Tongue (tissue), 2 donors: ENCODE measurements around the gene RANBP17. TPM values are rescaled to one million over a fixed set of nuclear protein-coding genes. Genes with fewer than 3 reads are reported as not detected.
"Not testable (repeated sequence)": the region's sequence is repeated elsewhere in the genome, so short reads cannot be mapped to it uniquely, and the experiment has no call there.

Experiments
- DNase-seq: peaks from one replicate; pipeline ENCODE4 v3.0.0-alpha.2; 2015
- total RNA-seq: library from RNA; depleted of rRNA; stranded (reverse); fragments of >200 nt; gene quantifications from one replicate; pipeline ENCODE4 v1.2.3, GENCODE V29; 2014

Gene RANBP17
- total RNA-seq, 1 donor from 2014 or later: 27.9 TPM

DNA sequence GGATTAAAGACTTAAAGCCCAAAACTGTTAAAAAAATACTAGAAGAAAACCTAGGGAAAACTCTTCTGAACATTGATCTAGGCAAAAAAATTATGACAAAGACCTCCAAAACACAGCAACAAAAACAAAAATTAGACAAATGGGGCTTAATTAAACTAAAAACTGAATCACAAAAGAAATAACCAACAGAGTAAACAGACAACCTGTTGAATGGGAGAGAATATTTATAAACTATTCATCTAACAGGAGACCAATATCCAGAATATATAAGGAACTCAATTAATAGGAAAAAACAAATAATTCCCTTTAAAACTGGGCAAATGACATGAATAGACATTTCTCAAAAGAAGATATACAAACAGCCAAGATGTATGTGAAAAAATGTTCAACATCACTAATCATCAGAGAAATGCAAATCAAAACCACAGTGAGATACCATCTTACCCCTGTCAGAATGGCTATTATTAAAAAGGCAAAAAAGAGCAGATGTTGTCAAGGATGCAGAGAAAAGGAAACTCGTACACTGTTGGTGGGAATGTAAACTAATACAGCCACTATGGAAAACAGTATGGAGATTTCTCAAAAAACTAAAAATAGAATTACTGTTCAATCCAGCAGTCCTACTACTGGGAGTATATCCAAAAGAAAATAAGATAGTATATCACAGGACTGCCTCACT is 397.1 kb downstream of the RANBP17 start:
- DNase-seq: no peak

DNA sequence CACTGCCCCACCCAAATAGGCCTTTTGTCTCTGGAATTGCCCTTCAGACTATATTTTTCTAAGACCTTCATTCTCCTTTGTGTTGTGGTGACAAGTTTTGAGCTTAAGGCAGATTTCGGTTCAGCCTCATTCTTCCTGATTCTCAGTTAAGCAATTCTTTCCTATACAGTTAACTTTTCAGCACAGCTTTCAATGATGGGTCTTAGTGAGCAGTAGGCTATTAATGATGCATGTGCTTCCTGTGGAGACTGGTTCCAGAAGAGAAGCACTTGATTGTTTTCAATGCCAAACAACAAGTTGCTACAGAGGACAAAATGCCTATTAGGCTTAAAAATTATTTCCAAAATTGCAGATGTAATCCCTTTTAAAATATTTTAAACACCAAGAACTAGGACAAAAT is 399.5 kb downstream of the RANBP17 start:
- no peak for DNase-seq

DNA sequence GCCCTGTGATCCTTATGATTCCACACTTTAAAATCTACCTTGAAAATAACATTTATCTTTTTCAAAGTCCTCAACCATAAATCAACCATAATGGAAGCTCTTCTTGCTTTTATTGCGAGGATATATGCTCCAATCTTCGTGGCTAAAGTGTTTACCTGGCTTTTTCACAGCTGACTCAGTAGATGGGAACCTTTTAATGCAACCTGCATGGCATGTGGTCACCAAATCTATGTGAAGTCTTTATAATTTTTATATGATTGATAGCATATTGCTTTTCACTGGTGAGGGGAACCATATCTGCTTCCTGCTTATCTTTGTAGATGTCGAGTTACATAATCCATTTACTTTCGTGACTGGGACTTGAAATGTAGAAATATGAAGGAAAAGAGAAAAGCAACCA is 400.1 kb downstream of the RANBP17 start:
- no peak for DNase-seq

DNA sequence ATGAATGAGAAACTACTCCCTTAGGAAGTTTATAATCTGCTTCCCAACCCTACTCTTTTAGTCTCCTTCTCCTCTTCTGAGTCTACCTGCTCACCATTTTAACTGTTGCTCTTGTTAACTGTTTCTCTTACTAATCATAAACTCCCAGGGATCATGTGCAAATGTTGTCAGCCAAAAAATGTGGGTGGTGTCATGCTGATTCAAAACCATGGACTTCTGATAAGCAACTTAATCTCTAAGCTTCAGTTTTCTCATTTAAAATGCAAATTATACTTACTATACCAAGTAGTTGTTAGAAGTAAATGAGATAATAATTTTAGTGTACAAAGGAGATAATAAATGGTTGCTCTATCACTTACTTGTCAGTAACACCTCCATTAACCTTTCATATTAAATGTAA is 401.4 kb downstream of the RANBP17 start:
- DNase-seq: no peak

DNA sequence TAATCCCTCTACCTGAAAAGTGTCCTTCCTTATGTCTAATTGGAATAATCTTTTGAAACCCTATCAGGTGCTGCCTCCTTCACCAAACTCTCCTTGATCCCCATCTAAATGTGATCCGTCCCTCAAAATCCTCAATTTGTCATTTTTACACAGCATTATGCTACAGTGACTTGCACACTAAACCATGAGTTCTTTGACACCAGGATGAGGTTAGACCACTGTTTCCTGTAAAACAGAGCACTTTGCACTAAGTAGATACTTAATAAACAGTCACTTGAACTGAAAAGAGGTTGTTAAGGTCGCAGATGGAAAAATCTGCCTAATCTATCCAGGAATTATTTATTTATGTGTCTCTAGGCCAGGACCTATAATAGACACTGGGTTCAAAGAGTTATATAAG is 403.0 kb downstream of the RANBP17 start:
- DNase-seq: no peak

DNA sequence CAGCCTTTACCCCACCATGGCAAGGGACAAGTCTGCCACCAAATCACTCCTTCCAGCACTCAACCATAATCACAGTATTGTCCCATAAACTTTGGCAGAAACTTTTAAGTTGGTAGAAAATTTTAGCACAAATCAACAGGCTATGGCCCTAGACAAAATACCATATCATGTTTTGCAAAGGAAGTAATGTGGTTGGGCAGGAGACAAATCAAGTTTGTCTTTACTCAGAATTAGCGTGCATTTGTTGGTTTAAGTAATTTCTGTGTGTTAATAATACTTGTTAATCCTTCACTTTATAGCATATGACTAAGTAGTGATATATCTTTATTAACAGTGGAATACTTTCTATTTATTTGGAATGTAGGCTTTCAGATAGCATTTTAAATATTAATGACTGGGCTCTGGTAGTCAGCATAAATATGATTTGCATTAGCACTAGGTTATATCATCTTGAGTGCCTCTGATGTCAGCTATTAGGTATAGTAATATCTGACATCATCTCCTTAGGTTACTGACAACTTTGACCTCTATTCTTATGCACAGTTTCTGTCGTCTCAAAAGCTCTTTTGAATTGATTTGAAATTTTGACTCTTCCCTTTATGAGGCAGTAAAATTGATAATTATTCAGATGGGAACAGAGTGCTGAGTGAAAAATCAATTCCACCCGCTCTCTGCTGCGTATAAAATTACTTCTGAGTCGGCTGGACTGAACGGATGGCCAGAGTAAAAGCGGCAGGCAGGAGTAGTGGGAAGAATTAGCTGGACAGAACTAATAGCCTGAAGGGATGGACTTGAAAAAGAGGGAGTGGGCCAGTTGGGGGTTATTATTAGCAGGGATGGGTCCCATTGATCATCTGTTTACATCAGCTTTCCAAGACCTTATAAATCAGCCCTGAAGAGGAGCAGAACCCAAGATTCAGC is 407.1 kb downstream of the RANBP17 start:
- no peak for DNase-seq

DNA sequence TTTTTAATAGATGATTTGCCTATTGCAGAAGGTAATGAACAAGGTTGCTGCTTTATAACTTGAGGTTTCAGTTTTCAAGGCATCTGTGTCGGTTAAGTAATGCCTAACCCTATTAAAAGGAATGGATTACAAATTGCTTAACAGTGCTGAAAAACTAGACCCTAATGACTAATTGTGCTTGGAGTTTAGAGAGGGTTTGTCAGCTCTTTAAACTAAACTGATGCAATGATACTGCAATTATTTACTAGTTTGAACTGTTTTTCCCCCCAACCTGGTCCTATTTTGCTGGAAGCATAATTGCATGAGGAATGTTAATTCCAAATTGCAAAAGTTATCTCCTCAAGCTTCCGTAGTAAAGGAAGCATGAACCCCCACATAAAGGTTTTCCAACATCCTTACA is 407.9 kb downstream of the RANBP17 start:
- no peak for DNase-seq

DNA sequence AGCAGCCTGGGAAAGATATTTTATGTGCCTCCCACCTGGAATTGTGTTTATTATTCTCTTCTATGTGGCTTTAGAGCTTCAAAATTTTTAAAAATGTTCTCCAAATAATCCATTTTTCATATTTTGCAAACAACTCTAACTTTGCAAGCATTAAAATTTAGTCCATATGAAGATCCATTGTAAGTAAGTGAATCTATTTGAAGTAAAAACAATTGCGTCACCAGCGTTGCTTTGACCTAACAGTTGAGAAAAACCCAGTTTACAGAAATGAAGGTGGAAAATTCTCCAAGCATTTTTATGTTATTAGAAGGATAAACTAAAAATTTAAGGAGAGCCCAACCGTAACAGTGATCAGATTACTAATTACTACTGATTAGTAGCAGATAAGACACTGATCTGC is 408.3 kb downstream of the RANBP17 start:
- DNase-seq: no peak

DNA sequence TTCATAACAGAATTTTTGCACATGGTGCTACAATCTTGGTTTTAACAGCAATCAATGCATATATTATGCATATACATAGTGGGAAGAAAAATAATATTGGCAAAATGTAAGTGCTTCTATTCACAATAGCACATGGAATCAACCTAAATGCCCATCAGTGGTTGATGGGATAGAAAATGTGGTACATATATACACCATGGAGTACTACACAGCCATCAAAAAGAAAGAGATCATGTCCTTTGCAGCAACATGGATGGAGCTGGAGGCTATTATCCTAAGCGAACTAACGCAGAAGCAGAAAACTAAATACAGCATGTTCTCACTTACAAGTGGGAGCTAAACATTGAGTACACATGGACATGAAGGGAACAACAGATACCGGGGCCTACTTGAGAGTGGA is 410.0 kb downstream of the RANBP17 start:
- no peak for DNase-seq

DNA sequence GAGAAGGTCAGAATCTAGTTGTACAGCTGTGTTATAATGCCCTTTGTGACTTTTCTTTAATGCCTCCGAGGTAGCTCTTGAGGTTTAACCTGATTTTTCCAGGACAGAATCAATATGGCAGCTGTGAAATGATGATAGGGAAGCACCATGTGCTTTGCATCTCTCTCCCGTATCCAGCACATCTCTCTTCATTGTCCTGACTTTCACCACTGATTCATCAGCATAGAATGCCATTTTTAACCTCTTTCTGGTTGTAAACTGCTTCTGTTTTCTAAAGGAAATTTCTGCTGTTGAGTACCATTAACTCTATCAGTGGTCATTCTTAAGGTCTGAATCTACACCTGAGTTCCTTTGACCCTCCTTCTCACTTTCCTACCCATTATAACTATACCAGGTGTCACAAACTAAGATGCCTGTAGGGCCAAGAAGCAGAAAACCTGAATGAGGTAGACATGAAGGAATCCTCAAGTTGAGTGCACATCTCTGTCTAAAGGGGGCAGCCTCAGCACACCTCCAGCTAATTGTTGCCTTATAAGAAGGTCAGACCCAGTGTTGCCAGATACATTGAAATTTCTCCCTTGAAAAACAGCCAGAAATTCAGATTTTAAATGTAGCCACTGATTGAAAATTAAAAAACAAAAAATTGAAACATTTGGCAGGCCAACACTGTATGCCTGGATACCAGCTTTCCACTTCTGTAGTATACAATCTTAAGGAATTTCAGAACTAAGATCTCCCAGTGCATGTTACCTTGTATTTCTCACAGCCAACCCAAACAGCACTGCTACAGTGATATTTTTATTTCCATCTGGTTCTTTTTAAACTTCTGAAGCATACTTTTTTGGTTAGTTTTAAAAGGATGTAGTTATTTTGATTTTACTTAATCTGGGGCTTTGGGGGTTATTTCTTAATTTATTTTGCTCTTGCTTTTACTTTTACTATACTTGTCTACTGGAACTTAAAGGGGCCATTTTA is 411.5 kb downstream of the RANBP17 start:
- peak; percentile 24 for DNase-seq

DNA sequence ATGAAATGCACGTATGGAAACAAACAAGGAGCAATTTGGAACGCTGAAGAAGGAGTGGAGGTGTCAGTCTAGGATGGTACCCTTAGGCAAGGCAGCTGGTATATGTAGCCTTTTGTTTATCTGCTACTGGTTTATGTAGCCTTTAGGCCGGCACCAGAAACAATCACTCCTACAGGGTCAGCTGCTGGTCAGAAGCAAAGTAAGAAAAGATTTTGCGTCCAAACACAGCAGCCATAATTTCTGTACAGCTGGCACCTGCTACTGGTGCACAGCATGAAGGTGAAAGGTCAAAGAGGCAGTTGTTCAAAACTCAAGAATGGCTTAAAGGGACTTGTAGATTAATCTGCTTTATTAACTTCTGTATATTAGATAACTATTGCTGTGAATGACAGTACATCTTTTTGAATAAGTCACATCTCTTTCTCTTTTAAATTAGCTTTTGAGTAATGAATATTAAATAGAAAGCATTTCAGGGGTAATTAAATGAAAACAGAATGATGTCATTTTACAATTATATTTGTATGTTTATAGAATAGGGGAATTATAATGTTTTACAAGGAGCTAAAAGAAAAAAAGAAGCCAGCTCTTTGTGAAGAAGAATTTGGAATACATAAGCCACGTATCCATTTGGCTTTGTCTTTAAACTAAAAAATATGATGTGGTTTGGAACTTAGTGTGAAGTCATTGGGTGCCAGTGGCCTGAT is 414.2 kb downstream of the RANBP17 start:
- DNase-seq: peak; percentile 5

DNA sequence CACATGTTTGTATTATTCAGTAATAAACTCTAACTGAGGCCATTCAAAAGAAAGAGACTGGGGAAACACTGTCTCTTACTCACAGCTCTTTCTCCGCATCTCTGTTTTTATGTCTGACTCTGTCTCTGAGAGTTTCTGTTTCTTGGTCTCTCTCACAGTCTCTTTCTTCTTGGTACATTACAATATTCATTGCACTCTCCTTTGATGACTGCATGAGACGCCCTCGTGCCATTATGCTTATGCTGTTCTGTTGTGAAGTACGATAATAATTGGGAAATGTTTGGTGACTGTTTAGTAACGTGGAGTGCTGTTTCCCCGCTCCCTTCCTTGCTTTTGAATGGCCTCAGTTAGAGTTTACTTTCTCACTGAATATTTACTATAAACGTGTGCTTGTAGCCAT is 421.9 kb downstream of the RANBP17 start:
- no peak for DNase-seq

DNA sequence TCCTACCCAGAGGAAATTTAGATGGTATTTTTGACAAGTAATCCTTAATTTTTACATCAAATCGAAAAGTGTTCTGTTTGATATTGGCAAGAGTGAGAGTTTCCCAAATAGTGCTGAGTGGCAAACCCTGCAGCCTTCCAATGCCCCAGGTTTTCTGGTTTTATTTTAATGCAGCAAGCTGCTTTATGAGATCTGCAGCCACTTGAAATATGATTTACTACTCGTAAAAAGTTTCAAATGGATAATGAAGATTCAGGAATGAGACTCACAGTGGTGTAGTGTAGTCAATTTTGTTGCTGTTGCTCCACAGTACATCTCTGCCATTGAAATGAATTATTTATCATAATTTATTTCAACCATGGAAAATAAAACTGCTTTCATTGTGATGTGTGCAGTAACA is 423.6 kb downstream of the RANBP17 start:
- no peak for DNase-seq

DNA sequence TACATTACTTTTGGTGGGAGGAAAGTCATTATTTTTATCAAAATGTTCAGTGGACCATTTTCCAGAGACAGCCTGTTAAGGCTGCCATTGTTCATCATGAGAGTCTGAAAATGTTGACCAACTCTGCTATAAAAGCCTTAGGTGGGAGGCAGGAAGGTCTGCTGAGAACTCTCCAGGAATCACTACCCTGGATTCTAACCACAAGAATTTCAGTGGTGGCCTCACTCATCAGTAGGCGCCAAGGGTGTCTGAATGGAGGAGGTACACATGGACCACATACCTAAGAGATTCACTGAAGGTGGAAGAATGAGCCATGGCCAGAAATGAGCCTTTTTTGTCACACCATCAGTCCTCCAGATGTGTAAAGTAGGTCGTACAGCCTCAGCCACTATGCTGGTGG is 426.2 kb downstream of the RANBP17 start:
- DNase-seq: no peak

DNA sequence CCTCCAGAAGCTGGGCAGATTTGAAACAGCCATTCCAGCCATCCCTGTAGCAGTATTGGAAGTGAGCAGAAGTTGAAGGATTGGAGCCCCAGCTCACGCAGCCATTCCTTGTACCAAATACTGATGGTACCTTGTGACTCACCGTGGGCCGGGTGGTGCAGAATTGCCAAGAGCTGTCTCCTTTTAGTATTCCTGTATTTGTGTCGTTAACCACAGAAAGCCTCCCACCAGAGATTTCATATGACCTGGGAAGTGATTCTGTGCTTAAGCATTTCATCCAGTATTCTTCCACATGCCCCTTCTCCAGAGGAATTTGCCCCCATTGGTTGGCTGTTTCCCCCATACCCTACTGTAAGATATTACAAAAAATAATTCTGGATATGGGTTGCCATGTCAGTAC is 429.6 kb downstream of the RANBP17 start:
- DNase-seq: no peak

DNA sequence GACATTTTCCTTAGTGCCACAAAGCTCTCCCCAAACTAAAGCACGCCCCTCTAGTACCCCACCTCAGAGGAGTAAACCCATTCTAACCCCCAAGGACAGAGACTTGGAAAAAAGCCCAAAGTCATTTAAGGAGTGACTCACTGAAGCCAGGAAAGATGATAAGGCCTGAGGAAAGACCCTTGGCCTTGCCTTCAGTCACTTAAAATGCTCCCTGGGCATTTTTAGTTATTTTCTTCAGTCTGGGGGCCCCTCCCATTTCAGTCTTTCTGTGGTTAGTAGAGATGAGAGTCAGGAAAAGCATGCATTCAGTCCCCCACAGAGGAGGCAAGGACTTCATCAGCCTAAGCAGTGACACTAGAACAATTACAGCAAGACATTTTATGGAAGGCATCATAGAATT is 433.5 kb downstream of the RANBP17 start:
- no peak for DNase-seq

DNA sequence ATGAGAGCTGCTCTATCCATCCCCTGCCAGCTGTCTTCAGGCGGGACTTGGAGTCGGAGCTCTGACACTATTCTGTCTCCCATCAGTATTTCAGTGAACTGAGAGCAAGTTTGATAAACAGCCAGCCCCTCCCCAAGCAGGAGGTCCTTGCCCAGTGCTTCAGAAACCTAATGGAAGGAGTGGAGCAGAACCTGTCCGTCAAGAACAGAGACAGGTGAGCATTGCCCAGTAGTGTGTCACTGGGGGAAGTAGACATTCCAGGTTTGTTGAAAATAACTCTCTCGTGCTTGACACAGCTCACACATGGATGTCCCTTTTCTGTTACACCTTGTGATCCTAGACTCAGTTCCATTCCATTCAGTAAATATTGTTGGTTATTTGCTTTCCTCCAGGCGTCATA is 434.0 kb downstream of the RANBP17 start:
- no peak for DNase-seq

DNA sequence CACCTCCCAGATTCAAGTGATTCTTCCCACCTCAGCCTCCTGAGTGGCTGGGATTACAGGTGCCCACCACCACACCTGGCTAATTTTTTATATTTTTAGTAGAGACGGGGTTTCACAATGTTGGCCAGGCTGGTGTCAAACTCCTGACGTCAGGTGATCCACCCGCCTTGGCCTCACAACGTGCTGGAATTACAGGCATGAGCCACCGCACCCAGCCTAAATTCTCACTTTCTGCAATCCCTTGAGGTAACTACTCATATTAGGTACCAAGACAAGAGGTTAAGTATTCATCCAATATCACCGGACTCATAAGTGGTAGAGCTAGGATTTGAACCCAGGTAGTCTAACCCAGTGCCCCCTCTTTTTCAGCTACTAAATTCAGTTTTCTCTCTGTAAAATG is 436.1 kb downstream of the RANBP17 start:
- DNase-seq: not testable (repeated sequence)

DNA sequence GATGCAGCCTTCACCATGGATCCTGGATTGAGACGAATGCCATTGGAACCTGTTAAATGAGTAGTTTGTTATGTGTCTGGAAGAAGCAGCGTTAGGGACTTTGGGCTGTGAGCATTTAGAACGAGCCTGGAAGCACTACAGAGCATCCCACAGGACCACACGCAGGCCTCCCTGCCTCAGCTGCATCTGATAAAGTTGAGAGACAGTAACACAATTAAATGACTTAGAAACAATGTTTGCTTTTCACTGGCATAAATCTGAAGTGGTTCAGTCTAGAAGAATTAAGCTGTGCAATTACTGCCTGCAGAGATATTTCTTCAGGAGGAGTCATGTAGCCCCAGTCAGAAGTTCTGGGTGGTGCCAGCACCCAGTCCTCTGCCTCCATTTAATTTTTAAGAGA is 437.4 kb downstream of the RANBP17 start:
- DNase-seq: no peak

DNA sequence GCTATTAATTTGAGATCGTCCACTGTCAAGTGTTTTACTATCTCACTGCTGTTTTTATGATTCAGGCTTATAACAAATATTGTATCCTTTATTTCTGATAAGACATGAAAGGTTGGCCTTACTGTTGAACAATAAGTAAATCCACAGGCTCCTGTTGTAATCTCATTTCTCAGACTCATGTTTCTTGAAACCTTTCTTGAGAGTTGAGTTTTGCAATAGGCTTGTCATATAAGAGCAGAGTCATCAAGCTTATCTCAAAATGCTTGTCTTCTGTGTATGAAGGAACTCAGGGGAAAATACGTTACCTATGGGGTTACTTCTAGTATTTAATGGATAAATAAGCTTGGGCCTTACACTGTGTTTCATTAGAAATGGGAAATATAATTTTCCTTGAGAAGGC is 438.0 kb downstream of the RANBP17 start:
- DNase-seq: no peak

DNA sequence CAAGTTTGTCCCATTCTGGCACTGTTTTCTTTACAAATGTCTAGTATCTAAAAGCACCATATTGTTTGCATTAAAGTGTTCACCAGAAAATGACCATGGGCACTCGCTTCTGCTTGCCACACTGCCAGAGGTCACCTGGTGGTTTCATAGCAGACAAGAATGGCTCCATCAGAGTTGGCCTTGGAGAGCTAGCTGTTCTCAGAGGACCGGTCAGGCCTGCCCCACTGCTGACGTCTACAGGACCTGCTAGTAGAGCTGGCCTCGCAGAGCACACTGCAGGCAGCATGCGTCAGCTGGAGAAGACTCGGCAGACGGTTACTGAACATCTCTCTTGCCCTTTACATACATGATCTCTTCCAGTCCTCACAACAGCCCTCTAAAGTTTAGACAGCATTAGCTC is 438.5 kb downstream of the RANBP17 start:
- DNase-seq: no peak

DNA sequence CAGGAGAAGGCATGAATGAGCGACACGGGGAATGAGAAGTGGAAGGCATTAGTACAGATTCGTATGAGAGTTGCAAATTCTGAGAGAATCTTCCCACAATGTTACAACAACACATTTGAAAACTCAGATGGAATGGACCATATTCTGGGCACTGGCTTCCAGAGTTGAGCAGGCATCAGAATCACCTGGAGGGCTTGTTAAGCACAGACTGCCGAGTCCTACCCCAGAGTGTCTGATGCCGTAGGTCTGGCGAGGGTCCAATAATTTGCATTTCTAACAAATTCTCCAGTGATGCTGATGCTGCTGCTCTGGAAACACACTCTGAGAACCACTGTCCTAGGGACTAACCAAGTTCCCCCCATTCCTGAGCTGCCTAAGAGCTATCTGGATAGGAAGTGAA is 444.3 kb downstream of the RANBP17 start:
- no peak for DNase-seq
